ENCODE results near the gene ATAD3A.

DNA sequence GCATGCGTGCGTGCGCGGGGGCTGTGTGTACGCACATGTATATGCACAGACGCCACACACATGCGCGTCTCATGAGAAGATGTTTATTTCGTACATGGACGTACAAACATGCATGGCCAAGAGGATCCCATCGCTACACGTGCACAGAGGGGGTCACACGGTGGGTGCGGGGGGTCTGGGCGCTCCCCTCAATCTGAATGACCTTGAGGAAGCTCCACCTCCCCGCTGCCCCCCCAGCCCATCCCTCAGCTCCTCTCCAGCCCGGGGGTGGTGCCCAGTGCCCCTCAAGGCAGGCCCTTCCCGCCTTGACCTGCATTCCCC is 27.0 kb downstream of the ATAD3A start:
- TF ChIP-seq, protein P1, sequence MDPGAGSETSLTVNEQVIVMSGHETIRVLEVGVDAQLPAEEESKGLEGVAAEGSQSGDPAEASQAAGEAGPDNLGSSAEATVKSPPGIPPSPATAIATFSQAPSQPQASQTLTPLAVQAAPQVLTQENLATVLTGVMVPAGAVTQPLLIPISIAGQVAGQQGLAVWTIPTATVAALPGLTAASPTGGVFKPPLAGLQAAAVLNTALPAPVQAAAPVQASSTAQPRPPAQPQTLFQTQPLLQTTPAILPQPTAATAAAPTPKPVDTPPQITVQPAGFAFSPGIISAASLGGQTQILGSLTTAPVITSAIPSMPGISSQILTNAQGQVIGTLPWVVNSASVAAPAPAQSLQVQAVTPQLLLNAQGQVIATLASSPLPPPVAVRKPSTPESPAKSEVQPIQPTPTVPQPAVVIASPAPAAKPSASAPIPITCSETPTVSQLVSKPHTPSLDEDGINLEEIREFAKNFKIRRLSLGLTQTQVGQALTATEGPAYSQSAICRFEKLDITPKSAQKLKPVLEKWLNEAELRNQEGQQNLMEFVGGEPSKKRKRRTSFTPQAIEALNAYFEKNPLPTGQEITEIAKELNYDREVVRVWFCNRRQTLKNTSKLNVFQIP (CRISPR knock-in tag; IDR thresholded peaks at IDR 0.05; ENCODE audit: borderline replicate concordance, low read depth): no peak
- TF ChIP-seq, protein P2, sequence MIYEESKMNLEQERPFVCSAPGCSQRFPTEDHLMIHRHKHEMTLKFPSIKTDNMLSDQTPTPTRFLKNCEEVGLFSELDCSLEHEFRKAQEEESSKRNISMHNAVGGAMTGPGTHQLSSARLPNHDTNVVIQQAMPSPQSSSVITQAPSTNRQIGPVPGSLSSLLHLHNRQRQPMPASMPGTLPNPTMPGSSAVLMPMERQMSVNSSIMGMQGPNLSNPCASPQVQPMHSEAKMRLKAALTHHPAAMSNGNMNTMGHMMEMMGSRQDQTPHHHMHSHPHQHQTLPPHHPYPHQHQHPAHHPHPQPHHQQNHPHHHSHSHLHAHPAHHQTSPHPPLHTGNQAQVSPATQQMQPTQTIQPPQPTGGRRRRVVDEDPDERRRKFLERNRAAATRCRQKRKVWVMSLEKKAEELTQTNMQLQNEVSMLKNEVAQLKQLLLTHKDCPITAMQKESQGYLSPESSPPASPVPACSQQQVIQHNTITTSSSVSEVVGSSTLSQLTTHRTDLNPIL (CRISPR knock-in tag; IDR thresholded peaks at IDR 0.05; ENCODE audit: low read depth): no peak
- TF ChIP-seq ZNF70 (CRISPR knock-in tag; IDR thresholded peaks at IDR 0.05): no peak
- no peak for TF ChIP-seq ZC3H10 (CRISPR knock-in tag; IDR thresholded peaks at IDR 0.05)
- TF ChIP-seq, protein P3, sequence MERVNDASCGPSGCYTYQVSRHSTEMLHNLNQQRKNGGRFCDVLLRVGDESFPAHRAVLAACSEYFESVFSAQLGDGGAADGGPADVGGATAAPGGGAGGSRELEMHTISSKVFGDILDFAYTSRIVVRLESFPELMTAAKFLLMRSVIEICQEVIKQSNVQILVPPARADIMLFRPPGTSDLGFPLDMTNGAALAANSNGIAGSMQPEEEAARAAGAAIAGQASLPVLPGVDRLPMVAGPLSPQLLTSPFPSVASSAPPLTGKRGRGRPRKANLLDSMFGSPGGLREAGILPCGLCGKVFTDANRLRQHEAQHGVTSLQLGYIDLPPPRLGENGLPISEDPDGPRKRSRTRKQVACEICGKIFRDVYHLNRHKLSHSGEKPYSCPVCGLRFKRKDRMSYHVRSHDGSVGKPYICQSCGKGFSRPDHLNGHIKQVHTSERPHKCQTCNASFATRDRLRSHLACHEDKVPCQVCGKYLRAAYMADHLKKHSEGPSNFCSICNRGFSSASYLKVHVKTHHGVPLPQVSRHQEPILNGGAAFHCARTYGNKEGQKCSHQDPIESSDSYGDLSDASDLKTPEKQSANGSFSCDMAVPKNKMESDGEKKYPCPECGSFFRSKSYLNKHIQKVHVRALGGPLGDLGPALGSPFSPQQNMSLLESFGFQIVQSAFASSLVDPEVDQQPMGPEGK (CRISPR knock-in tag; IDR thresholded peaks at IDR 0.05; ENCODE audit: borderline replicate concordance): no peak
- TF ChIP-seq, protein P4, sequence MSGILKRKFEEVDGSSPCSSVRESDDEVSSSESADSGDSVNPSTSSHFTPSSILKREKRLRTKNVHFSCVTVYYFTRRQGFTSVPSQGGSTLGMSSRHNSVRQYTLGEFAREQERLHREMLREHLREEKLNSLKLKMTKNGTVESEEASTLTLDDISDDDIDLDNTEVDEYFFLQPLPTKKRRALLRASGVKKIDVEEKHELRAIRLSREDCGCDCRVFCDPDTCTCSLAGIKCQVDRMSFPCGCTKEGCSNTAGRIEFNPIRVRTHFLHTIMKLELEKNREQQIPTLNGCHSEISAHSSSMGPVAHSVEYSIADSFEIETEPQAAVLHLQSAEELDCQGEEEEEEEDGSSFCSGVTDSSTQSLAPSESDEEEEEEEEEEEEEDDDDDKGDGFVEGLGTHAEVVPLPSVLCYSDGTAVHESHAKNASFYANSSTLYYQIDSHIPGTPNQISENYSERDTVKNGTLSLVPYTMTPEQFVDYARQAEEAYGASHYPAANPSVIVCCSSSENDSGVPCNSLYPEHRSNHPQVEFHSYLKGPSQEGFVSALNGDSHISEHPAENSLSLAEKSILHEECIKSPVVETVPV (CRISPR knock-in tag; IDR thresholded peaks at IDR 0.05): no peak
- TF ChIP-seq BACH2 (CRISPR knock-in tag; IDR thresholded peaks at IDR 0.05; ENCODE audit: borderline replicate concordance): no peak
- no peak for TF ChIP-seq PPARA (CRISPR knock-in tag; IDR thresholded peaks at IDR 0.05; ENCODE audit: borderline replicate concordance)
- no peak for TF ChIP-seq CSDC2 (CRISPR knock-in tag; IDR thresholded peaks at IDR 0.05)
- no peak for TF ChIP-seq TOX (CRISPR knock-in tag; IDR thresholded peaks at IDR 0.05; ENCODE audit: borderline replicate concordance)
- TF ChIP-seq RARB (CRISPR knock-in tag; IDR thresholded peaks at IDR 0.05): no peak
